Kidney glomerular epithelial cell (primary cell): ENCODE data around the gene HJURP.

Experiments used
- DNase-seq: peaks from one replicate; lab custom pipeline; 2025; lab: John Stamatoyannopoulos, UW

Gene HJURP

GRCh38 chr2:233847248-233847898 lies 7.0 kb downstream of the HJURP start:
- no peak for DNase-seq

- no peak for DNase-seq
These were observed 7.7 kb downstream of the HJURP start for GRCh38 chr2:233846387-233847247.

- DNase-seq = no peak
These were observed 8.9 kb downstream of the HJURP start for GRCh38 chr2:233845301-233846060.

GRCh38 chr2:233844836-233845235 lies 9.5 kb downstream of the HJURP start:
- no peak for DNase-seq

GRCh38 chr2:233844064-233844807 lies 10.1 kb downstream of the HJURP start:
- DNase-seq = no peak

GRCh38 chr2:233841183-233841582 lies 13.2 kb downstream of the HJURP start:
- DNase-seq = no peak

- no peak for DNase-seq
These were observed 13.8 kb downstream of the HJURP start for GRCh38 chr2:233840520-233840919.

GRCh38 chr2:233839447-233839820 lies 14.9 kb downstream of the HJURP start:
- DNase-seq = no peak

- DNase-seq = no peak
These were observed 15.4 kb downstream of the HJURP start for GRCh38 chr2:233838726-233839446.

GRCh38 chr2:233838251-233838650 lies 16.1 kb downstream of the HJURP start:
- no peak for DNase-seq

GRCh38 chr2:233837694-233838229 lies 16.6 kb downstream of the HJURP start:
- DNase-seq = no peak

- DNase-seq = no peak
These were observed 18.0 kb downstream of the HJURP start for GRCh38 chr2:233836359-233836758.

- no peak for DNase-seq
These were observed 18.8 kb downstream of the HJURP start for GRCh38 chr2:233835230-233836186.

- DNase-seq = no peak
These were observed 21.0 kb downstream of the HJURP start for GRCh38 chr2:233833345-233833744.

GRCh38 chr2:233832869-233833311 lies 21.4 kb downstream of the HJURP start:
- peak; percentile 69 for DNase-seq

- DNase-seq = no peak
These were observed 21.9 kb downstream of the HJURP start for GRCh38 chr2:233832414-233832813.

GRCh38 chr2:233831861-233832260 lies 22.5 kb downstream of the HJURP start:
- DNase-seq = no peak

- DNase-seq = no peak
These were observed 23.2 kb downstream of the HJURP start for GRCh38 chr2:233831011-233831721.
